SJSA1 (cell line): Measurements from ENCODE around the gene FGGY. TPM values are rescaled to one million over a fixed set of nuclear protein-coding genes. Genes with fewer than 3 reads are reported as not detected.
"Not testable (repeated sequence)": the region's sequence is repeated elsewhere in the genome, so short reads cannot be mapped to it uniquely, and the experiment has no call there.

Experiments
- DNase-seq, 2 experiments: peaks; one replicate each; pipeline ENCODE4 v3.0.0-alpha.2; 2015 to 2020; ENCODE audit warnings: low spot score in 2 of 2, low read depth in 1 of 2
- H3K27ac ChIP-seq: fragments of 250-450 bp; sonication (Bioruptor Pico); 2 replicates; pipeline ENCODE4 v1.5.1; 2020; ENCODE audit warnings: mild to moderate bottlenecking, moderate library complexity
- H3K27me3 ChIP-seq: fragments of 250-450 bp; sonication (Bioruptor Pico); replicated peaks from 2 replicates; pipeline ENCODE4 v1.5.1; 2020; ENCODE audit warnings: mild to moderate bottlenecking, moderate library complexity
- H3K36me3 ChIP-seq: fragments of 250-450 bp; sonication (Bioruptor Pico); 2 replicates; pipeline ENCODE4 v1.5.1; 2020; ENCODE audit warnings: mild to moderate bottlenecking
- H3K4me1 ChIP-seq: fragments of 250-450 bp; sonication (Bioruptor Pico); replicated peaks from 2 replicates; pipeline ENCODE4 v1.6.1; 2021; ENCODE audit warnings: mild to moderate bottlenecking
- H3K4me3 ChIP-seq: fragments of 250-450 bp; sonication (Bioruptor Pico); 2 replicates; pipeline ENCODE4 v1.5.1; 2020; ENCODE audit warnings: mild to moderate bottlenecking
- H3K9me3 ChIP-seq: fragments of 250-450 bp; sonication (Bioruptor Pico); replicated peaks from 2 replicates; pipeline ENCODE4 v1.5.1; 2020; ENCODE audit warnings: mild to moderate bottlenecking
- total RNA-seq: library from RNA; depleted of rRNA; stranded (reverse); fragments of >200 nt; shearing (Covaris generic); gene quantifications from 2 replicates; pipeline ENCODE4 v1.2.3, GENCODE V29; 2014

FGGY gene
- total RNA-seq, 1 experiment from 2014 or later = 9.0 TPM

DNA sequence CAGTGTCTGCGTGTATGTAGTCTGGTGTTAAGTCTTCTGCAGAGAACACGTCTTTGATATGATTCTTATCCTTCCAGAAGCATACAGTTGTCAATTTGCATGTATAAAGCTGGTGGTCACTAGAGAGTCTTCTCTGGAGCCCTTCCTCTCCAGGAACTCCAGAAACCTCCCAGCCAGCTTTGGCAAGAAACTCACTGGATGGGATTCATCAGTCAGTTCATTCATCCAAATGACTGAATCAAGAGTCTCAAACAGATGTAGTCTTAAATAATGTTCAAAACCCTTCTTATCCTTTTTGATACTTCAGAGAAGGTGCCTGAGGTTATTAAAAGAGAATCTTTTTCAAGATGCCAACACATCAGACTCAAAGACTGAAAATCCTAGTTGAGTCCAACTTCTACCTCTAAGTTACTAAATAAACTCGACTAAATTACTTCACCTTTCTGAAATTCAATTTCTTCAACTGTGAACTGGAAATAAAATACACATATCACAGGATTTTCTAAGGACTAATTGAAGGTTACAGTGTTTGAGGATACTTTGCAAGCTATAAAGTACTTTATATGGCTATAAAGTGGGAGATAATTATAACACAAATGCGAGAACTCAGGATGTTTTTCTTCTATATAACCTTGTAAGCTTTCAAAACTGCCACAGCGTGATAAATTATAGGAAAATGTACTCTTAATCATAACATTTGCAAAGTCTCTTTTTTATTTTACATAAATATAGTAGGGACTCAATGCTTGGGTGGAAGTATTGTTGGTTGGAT, 252.4 kb downstream of the FGGY start:
- Histone ChIP-seq H3K4me1 (no peaks in the 10 kb centered on the region), H3K27me3 (no peaks in the 10 kb centered on the region)
- no peak for DNase-seq

DNA sequence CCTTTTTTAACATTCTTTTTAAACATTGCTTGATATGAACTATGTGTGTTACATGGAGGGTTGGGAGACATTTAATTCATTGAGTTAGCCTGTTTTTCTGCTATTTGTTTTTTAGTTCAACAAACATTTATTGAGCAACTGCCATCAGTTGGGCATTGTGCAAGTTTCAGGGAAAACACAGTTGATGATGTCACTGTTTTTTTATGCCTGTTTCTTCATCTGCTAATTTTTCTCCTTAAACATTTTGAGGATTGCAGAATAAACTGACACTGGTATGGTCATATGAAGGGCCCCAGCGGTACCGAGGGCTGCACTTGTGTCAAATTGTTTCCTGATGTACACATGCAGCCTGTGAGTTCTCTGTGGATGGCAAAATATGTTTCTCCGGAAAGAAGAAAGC, 253.0 kb downstream of the FGGY start:
- Histone ChIP-seq H3K4me3 (no peak overlapping the region), H3K9me3 (no peaks in the 10 kb centered on the region), H3K27ac (no peak overlapping the region)

More for the DNA sequence above, 252.4 kb downstream of the FGGY start:
- Histone ChIP-seq H3K4me3 (no peak overlapping the region), H3K27ac (no peak overlapping the region), H3K9me3 (no peaks in the 10 kb centered on the region), H3K36me3 (no peaks in the 10 kb centered on the region)

GRCh38 chr1:59552007-59552406, 255.1 kb downstream of the FGGY start:
- DNase-seq = no peak
- H3K4me1 ChIP-seq = no peaks in the 10 kb centered on the region
- H3K27ac ChIP-seq = no peak overlapping the region
- H3K27me3 ChIP-seq = no peaks in the 10 kb centered on the region
- no peak overlapping the region for H3K4me3 ChIP-seq
- no peaks in the 10 kb centered on the region for H3K9me3 ChIP-seq
- no peaks in the 10 kb centered on the region for H3K36me3 ChIP-seq

More for the DNA sequence above, 253.0 kb downstream of the FGGY start:
- Histone ChIP-seq H3K27me3 (no peaks in the 10 kb centered on the region), H3K36me3 (no peaks in the 10 kb centered on the region), H3K4me1 (no peaks in the 10 kb centered on the region)
- DNase-seq = no peak

DNA sequence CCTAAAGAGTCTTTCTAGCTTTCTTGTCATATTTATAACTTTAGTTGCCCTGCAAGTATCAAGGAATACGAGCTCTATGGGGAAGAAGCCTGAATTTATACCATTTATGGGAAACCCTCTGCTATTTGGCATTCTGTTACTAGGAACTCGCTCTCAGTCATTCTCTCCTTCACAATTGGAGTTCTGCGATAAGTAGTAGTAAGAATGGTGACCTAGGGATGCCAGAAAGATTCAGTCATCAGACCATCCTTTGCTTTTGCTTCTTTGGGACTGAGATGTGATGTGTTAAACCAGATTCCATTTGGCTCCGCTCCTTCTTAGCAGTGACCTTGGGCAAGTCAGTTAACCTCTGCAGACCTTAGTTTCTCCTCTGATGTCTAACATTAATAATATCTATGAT, 256.5 kb downstream of the FGGY start:
- no peak for DNase-seq
- no peak overlapping the region for H3K27ac ChIP-seq

GRCh38 chr1:59554011-59554663, 257.2 kb downstream of the FGGY start:
- Histone ChIP-seq H3K9me3 (peaks cover 4% of the 10 kb centered on the region), H3K4me3 (no peak overlapping the region), H3K4me1 (no peaks in the 10 kb centered on the region), H3K27me3 (no peaks in the 10 kb centered on the region), H3K36me3 (no peaks in the 10 kb centered on the region), H3K27ac (no peak overlapping the region)
- no peak for DNase-seq

More for the DNA sequence above, 256.5 kb downstream of the FGGY start:
- no peaks in the 10 kb centered on the region for H3K27me3 ChIP-seq
- H3K4me1 ChIP-seq = no peaks in the 10 kb centered on the region
- H3K9me3 ChIP-seq = peaks cover 4% of the 10 kb centered on the region
- no peaks in the 10 kb centered on the region for H3K36me3 ChIP-seq
- H3K4me3 ChIP-seq = no peak overlapping the region

GRCh38 chr1:59554752-59555151, 257.9 kb downstream of the FGGY start:
- no peak for DNase-seq
- no peaks in the 10 kb centered on the region for H3K36me3 ChIP-seq
- H3K27ac ChIP-seq = no peak overlapping the region
- H3K9me3 ChIP-seq = peaks cover 4% of the 10 kb centered on the region
- no peaks in the 10 kb centered on the region for H3K4me1 ChIP-seq
- H3K4me3 ChIP-seq = no peak overlapping the region
- no peaks in the 10 kb centered on the region for H3K27me3 ChIP-seq

- no peaks in the 10 kb centered on the region for H3K4me1 ChIP-seq
- no peak overlapping the region for H3K27ac ChIP-seq
- H3K4me3 ChIP-seq = no peak overlapping the region
- H3K27me3 ChIP-seq = no peaks in the 10 kb centered on the region
- no peak for DNase-seq
- H3K9me3 ChIP-seq = peaks cover 4% of the 10 kb centered on the region
- H3K36me3 ChIP-seq = no peaks in the 10 kb centered on the region
Measured at GRCh38 chr1:59556398-59556797, 259.5 kb downstream of the FGGY start.

DNA sequence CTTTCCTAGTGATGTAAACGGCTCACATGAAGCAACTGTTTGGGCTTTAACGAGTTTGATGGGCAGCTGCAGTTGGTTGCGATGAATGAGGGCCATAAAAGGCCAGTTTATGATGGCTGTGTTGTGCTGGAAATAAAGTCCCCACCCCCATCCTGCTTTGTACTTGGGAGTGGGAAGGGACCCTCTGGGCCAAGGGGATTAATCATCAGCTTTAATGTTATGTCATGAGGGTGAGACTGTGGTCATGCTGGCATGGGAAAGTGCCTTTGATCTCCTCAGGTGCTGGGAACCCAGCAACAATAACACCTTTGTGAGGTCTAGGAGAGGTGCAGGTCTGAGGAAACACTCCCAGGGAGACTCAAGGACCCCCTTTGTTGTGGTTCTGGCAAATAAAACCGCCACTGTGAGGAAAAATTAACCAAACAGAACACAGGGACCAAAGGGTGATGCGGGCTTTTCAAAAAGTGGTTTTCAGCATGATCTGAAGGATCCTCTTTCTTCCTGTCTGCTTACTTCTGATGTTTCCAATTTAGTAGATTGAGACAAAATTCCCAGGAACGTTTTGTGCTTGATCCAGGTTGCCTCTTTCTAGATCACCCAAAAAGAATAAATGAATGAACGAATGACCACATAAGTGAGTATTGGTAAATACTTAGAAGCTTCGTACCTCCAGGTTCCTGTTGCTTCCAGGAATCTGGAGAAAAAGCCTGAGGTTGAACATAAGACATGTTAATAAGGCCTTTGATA, 260.1 kb downstream of the FGGY start:
- H3K4me3 ChIP-seq = no peak overlapping the region
- peaks cover 4% of the 10 kb centered on the region for H3K9me3 ChIP-seq
- no peaks in the 10 kb centered on the region for H3K36me3 ChIP-seq
- H3K27me3 ChIP-seq = no peaks in the 10 kb centered on the region
- no peak overlapping the region for H3K27ac ChIP-seq
- no peaks in the 10 kb centered on the region for H3K4me1 ChIP-seq
- DNase-seq = no peak

- no peak overlapping the region for H3K4me3 ChIP-seq
- no peaks in the 10 kb centered on the region for H3K36me3 ChIP-seq
- DNase-seq = no peak
- no peak overlapping the region for H3K27ac ChIP-seq
- H3K4me1 ChIP-seq = no peaks in the 10 kb centered on the region
- no peaks in the 10 kb centered on the region for H3K27me3 ChIP-seq
- H3K9me3 ChIP-seq = peaks cover 4% of the 10 kb centered on the region
Measured at GRCh38 chr1:59557549-59557885, 260.6 kb downstream of the FGGY start.

GRCh38 chr1:59558580-59558979, 261.7 kb downstream of the FGGY start:
- not testable (repeated sequence) for H3K4me1 ChIP-seq, H3K4me3 ChIP-seq, DNase-seq, H3K27ac ChIP-seq, H3K27me3 ChIP-seq, H3K9me3 ChIP-seq, H3K36me3 ChIP-seq

GRCh38 chr1:59560807-59561450, 264.0 kb downstream of the FGGY start:
- DNase-seq = no peak
- H3K27me3 ChIP-seq = no peaks in the 10 kb centered on the region
- H3K27ac ChIP-seq = no peak overlapping the region
- H3K4me1 ChIP-seq = peaks cover 11% of the 10 kb centered on the region
- H3K9me3 ChIP-seq = peaks cover 4% of the 10 kb centered on the region
- no peaks in the 10 kb centered on the region for H3K36me3 ChIP-seq
- no peak overlapping the region for H3K4me3 ChIP-seq

DNA sequence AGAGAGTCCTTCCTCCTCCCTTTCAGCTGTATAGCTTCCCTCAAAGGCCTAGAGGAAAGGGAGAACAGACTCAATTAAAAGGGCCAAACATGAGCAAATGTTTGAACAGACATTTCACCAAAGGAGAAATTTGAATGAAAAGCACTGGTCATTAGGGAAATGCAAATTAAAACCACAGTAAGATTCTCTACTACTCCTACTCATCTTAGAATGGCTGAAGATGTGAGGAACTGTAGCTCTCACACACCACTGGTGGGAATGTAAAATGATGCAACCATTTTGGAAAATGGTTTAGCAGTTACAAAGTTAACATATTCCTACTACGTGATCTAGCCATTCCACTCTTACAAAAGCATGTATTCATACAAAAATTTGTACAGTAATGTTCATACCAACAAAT, 264.9 kb downstream of the FGGY start:
- no peak for DNase-seq

DNA sequence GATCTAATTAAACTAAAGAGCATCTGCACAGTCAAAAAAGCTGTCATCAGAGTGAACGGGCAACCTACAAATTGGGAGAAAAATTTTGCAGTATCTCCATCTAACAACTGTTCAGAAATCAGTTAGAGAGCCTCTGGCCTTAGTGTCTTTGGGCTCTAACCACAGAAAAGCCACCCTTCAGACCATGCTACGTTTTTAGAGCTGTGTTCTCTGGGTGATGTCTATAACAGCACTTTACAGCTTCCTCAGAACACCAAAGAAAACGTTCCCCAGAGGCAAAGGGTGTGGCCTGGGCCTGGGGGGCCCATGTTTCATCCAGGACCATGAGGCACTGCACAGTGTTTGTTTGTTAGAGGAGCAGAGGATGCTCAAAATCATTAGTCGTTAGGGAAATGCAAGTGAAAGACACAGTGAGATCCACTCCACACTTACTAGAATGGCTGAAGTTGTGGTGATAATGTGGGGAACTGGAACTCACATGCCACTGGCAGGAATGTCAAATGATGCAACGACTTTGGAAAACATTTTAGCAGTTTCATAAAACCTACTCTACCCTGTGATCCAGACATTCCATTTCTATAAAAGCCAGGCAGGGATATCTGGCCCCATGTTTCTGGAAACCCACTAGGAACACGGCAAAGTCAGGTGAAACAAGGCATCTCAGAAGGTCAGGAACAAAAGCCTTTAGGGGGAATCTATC, 267.4 kb downstream of the FGGY start:
- H3K27me3 ChIP-seq = no peaks in the 10 kb centered on the region
- no peaks in the 10 kb centered on the region for H3K9me3 ChIP-seq
- DNase-seq = no peak
- no peak overlapping the region for H3K4me3 ChIP-seq
- H3K36me3 ChIP-seq = no peaks in the 10 kb centered on the region
- peaks cover 16% of the 10 kb centered on the region for H3K4me1 ChIP-seq
- H3K27ac ChIP-seq = no peak overlapping the region

More for the DNA sequence above, 264.9 kb downstream of the FGGY start:
- H3K9me3 ChIP-seq = peaks cover 4% of the 10 kb centered on the region
- no peak overlapping the region for H3K27ac ChIP-seq
- H3K4me1 ChIP-seq = peaks cover 16% of the 10 kb centered on the region
- no peaks in the 10 kb centered on the region for H3K36me3 ChIP-seq
- no peak overlapping the region for H3K4me3 ChIP-seq
- no peaks in the 10 kb centered on the region for H3K27me3 ChIP-seq
